Measurements from ENCODE around the gene CHD6.

Gene CHD6

GRCh38 chr20:41365777-41366545 is 252.2 kb downstream of the CHD6 start:
- DNase-seq (ENCODE audit: low read depth) = no peak

DNA sequence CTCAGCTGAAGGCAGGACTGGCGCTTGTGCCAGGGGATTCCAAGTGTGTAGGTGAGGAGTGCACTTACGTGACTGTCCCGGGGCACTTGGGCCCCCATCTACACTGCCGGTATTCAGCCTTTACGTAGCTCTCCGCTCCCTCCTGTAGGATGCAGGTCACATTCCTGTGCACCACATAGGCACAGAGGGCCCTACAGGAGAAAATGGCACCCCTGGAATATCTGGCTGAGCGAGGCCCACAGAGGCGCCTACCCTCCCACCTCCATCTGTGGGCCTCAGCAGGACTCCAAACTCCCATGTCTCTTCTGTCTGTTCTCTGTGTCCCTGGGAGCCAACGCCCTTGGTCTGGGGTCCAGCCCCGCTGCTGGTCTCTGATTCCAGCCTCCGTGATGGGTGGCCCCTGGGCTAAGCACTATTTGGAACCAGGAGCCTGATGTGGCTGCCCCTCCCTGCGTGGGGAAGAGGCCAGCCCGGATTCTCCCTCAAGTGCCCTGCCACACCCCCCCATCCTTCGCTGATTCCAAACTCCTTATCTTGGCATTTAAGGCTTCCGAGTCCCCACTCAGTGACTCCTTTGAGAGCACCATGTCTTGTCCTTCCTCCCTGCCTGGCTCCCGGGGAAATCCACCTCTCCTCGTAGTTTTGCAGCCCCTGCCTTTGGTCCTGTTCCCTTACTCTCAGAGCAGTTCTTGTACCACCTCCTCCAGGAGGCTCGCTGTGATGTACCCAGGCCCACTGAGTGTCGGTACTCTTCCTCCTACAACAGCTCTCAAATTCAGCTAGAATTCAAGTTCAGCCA is 253.0 kb downstream of the CHD6 start:
- DNase-seq (ENCODE audit: low read depth) = no peak

DNA sequence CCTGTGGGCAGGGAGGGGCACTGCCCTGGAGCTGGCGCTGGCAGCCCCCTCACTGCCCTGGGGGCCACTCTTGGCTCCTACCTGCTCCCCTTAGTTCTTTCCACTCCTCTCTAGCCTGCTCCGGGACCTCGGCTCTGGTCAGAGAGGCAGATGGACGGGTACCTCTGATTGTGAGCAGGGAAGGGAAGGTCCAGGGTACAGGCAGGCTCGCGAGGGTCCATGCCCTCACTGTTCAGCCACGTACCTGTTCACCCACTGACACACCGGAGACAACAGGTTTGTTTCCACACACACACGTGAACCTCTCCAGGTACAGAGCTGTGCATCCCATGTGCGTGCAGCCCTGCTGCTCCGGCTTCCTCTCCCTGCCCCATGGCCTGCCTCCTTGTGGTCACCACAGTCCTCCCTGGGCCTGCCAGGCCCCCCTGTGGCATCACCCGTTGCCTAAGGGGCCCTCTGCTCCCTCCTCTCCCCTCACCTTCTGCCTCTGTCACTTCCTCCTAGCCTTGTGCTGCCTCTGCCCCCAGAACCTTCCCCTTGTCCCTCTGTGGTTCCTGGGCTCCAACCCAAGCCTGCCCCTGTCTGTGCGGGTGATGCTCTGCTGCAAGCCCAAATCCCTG is 253.8 kb downstream of the CHD6 start:
- no peak for DNase-seq (ENCODE audit: low read depth)

- no peak for DNase-seq (ENCODE audit: low read depth)
Observed at GRCh38 chr20:41363601-41364000, 254.6 kb downstream of the CHD6 start.

DNA sequence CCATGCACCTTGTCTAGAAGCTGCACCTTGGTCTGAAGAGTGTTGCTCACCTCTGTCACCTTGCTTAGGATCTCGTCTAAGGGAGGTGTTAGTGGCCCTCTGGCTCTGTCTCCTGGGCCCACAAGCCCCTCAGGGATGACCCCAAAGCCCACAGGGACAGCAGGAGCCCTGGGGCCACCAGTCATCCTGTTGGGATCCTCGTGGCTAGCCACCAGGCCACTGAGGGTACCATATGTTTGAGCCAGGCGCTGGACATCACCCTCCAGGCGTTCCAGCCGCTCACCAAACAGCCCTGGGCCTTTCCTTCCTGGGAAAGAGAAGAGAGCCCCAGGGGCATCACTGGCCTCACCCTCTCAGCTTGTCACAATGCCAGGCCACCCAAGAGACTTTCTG is 255.4 kb downstream of the CHD6 start:
- DNase-seq (ENCODE audit: low read depth) = no peak

DNA sequence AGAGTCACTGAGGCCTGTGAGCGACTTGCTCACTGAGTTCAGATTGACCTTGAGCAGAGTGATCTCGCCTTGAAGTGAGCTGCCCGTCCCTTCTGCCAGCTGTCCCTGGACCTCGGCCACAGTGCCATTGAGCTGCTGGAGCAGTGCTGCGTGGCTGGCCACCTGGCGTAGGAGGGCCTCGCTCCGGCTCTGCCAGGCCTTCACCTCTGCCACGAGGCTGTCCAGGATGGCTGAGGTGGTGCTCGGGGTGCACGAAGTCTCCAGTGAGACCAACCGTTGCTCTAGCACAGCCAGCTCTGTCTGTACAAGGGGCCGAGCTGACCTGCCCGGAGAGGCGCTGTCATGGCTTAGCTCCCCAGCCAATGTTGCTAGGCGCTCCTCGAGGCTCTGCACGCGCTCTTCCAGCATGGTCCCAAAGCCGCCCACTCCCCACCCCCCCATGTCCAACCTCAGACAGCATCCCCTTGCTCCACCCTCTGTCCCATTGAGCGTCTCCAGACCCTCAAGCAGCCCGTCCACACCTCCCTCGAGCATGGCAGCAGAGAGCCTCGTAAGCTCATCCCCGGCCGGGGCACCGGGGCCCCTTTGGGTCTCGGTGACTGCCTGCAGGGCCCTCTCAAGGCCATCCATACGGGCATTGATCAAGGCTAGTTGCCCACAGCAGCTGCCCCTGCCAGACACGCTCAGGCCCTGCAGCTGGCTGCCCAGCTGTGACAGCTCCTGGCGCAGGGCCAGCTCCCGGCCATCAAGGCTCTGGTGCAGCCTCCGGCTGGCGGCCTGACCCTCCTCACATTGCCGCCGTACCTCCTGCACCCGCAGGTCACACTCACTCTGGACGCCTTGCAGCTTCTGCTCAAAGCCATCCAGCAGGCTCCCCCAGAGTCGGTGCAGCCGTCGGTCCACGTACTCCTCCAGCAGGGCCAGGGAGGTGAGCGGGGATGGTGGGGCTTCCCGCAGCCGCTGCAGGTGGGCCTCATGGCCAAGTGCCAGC is 256.1 kb downstream of the CHD6 start:
- no peak for DNase-seq (ENCODE audit: low read depth)

DNA sequence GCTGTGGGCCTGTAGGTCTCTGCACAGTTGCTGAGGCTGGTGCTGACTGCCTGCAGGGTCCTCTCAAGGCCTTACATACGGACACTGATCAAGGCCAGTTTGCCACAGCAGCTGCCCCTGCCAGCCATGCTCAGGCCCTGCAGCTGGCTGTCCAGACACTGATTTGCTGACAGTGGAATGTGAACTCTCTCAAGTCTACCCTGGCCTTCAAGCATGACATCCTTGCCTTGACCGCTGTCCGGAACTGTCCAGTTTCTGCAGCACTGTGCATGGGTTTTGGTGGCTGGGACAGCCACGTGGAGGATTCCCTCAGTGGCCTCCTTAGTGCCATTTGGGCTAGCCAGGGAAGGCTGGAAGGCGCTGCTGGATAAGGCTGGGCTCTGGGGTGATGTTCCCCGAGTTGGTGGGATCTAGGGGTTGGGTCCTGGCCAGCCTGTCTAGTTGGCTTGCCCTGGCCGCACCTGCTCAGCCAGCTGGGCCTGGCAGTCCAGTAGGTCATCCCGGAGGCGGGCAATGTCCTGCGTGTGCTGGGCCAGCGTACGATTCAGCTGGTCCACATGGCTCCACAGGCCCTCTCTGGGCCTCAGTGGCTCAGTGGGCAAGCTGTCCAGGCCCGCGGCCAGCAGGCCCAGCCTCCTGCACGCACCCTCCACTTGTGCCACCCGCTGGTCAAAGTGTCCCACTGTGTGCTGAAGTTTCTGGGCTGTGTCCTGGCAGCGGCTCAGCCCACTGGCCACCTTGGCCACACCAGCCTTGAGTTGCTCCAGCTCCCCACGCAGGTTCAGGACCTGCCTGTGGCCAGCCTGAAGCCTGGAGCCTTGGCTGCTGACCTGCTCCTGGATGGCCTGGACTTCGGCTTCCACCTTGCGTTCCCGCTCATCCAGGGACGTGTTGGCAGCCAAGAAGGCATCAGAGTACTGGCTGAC is 257.1 kb downstream of the CHD6 start:
- no peak for DNase-seq (ENCODE audit: low read depth)

GRCh38 chr20:41359541-41360011 is 258.6 kb downstream of the CHD6 start:
- DNase-seq (ENCODE audit: low read depth) = no peak

DNA sequence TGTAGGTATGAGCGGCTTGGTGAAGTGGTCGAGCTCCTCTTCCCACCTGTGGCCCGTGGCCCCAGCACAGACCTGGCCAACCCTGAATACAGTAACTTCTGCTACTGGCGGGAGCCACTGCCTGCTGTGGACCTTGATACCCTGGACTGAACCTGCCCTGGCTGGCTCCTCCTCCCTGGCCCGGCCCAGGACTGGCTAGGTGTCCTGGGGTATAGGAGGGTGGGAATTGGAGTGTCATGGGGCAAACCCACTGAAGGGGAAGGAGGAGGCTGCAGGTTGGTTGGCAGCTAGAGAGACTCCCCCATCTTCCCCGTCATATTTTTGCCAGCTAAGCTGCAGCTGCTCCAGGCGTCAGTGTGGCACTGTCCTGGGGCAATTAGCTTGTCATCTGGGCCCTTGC is 259.5 kb downstream of the CHD6 start:
- DNase-seq (ENCODE audit: low read depth) = no peak

DNA sequence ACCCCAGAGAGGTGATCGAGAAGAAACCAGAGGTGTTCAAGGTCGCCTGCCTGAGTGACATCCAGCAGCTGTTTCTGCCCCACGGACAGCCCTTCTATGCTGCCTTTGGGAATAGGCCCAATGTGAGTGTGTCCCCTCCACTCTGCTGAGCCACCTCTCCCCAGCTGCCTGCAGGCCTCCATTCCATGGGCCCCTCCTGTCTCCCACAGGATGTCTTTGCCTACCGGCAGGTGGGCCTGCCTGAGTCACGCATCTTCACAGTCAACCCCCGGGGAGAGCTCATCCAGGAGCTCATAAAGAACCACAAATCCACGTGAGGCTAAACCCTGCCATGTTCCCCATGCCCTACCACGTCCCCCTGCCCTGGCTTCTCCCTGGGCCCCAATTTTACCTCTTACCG is 259.9 kb downstream of the CHD6 start:
- DNase-seq (ENCODE audit: low read depth) = no peak

GRCh38 chr20:41357424-41358163 is 260.6 kb downstream of the CHD6 start:
- DNase-seq (ENCODE audit: low read depth) = no peak

- DNase-seq (ENCODE audit: low read depth) = no peak
Observed at GRCh38 chr20:41356951-41357350, 261.2 kb downstream of the CHD6 start.

GRCh38 chr20:41355598-41356203 is 262.5 kb downstream of the CHD6 start:
- DNase-seq (ENCODE audit: low read depth) = no peak

GRCh38 chr20:41355192-41355591 is 263.0 kb downstream of the CHD6 start:
- no peak for DNase-seq (ENCODE audit: low read depth)

- no peak for DNase-seq (ENCODE audit: low read depth)
Observed at GRCh38 chr20:41353530-41353929, 264.6 kb downstream of the CHD6 start.

GRCh38 chr20:41352666-41353065 is 265.5 kb downstream of the CHD6 start:
- DNase-seq (ENCODE audit: low read depth) = no peak

DNA sequence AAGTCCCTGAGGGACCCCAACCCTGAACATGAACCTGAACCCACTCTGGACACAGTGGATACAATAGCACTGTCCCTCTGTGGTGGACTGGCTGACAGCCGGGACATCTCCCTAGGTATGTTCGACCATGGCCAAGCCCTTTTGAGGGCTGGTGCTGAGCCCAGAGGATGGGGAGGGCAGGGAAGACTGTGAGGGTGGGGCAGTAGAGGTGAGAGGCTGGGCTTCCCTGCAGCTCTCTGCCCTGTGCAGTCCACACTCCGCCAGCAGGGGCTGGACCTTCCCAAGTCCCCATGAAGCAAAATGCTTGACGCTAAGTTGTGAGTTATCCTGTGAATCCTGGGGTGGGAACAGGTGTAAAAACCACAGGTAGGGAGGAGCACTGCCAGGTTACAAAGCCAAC is 266.1 kb downstream of the CHD6 start:
- DNase-seq (ENCODE audit: low read depth) = no peak
